C4-2B (cell line): ENCODE data around the gene FGA.

ENCODE experiments used
- H3K27ac ChIP-seq: fragments of 450-650 bp; 2 replicates; pipeline ENCODE4 v1.5.1; 2017
- ZFX ChIP-seq: fragments of 450-650 bp; IDR thresholded peaks from 2 replicates; pipeline ENCODE4 v1.6.1; 2017
- TF ChIP-seq, protein P1 (sequence below): fragments of 450-650 bp; conservative IDR thresholded peaks from 2 replicates; pipeline ENCODE4 v1.5.1; 2017; ENCODE audit warnings: mild to moderate bottlenecking

The FGA gene

DNA sequence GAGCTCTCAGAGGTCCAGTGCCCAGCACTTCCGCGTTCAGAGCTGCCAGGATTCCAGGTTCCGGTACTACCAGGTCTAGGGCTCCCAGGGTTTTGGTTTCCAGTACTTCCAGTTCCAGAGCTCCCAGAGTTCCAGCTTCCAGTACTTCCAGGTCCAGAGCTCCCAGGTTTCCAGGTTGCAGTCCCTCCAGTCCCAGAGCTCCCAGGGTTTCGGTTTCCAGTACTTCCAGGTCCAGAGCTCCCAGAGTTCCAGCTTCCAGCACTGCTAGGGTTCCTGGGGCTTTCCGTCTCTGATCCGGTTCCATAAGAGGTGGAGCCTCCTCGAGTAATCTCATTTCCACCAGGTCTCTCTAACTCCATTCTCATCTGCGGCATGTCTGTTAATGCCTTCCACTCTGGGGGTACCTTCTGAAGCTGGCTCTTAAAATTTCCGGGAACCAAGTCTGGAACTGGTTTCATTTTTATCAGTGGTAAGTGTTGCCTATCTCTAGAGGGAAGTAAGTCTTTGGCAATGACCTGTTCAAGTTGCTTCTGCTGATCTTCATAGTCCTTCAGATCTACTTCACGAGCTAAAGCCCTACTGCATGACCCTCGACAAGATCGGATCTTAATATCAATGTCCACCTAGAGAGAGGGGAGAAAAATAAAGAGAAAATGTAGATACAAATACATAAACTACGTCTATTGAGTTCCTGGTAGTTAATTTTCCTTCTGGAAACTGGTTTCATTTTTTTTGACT is 4.1 kb downstream of the FGA start:
- no peak overlapping the region for H3K27ac ChIP-seq
- TF ChIP-seq ZFX = no peak
- TF ChIP-seq, protein P1, sequence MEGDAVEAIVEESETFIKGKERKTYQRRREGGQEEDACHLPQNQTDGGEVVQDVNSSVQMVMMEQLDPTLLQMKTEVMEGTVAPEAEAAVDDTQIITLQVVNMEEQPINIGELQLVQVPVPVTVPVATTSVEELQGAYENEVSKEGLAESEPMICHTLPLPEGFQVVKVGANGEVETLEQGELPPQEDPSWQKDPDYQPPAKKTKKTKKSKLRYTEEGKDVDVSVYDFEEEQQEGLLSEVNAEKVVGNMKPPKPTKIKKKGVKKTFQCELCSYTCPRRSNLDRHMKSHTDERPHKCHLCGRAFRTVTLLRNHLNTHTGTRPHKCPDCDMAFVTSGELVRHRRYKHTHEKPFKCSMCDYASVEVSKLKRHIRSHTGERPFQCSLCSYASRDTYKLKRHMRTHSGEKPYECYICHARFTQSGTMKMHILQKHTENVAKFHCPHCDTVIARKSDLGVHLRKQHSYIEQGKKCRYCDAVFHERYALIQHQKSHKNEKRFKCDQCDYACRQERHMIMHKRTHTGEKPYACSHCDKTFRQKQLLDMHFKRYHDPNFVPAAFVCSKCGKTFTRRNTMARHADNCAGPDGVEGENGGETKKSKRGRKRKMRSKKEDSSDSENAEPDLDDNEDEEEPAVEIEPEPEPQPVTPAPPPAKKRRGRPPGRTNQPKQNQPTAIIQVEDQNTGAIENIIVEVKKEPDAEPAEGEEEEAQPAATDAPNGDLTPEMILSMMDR = no peak

DNA sequence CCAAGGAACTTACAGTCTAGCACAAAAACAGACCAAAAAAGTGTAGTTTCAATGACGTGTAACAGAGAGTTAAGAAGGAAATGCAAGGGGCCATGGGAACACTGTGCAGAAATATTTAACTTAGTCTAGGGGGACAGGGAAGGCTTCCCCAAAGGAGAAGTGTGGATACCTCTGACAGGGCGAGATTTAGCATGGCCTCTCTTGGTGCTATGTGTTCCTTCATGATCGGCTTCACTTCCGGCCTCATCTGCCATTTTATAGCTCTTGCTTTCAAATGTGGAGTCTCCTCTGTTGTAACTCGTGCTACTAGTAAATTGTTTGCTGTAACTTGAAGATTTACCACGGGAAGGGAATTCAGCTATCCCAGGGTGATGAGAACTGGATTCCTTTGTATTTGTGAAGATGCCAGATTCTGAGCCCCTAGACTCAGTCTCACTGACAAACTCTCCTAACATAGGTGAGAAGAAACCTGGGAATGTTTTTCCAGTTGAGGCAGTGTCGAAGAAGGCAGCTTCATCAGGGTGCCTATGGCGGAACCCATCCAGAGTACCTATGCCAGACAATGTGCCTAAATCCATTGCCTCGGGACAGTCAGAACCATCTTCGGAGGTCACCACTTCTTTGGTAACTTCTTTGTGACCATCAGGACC is 5.0 kb downstream of the FGA start:
- no peak overlapping the region for H3K27ac ChIP-seq
- TF ChIP-seq, protein P1 = no peak
- no peak for TF ChIP-seq ZFX

DNA sequence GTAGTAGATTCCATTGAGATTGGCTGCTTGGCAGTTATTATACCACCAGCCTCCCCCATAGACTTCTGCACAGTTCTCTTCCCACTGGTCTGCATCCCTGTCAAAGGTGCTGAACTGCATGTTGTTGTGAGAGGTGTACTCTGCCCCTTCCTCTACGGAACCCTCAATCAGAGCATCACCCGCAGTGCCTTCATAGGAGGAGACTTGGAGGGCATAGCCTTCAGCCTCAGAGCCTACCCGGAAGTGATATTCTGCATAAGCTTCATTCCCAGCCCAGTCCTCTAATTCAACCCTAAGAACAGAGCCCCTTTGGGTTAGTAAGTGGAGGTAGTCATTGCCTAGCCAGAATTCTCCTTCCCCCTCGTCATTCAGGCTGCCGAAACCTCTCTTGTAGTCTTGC is 6.3 kb downstream of the FGA start:
- no peak overlapping the region for H3K27ac ChIP-seq
- TF ChIP-seq, protein P1 = no peak
- TF ChIP-seq ZFX = no peak

DNA sequence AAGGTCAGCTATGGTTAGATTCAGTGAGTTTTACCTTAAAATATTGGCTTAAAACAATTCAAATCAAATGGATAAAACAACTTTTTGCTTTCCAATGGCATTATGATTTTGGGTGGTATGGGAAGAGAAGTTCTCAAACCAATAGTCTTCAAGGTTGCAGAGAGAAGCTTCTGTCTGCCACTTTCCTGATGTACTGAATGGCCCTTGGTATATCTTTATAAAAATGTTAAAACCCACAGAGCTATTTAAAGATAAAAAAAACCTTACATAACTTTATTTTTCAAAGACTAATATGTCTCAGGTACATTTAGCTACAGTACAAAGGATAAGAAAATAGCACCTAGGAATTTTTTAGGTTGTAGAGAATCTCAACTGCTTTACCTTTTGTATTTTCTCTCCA is 6.9 kb downstream of the FGA start:
- no peak for TF ChIP-seq ZFX
- TF ChIP-seq, protein P1 = no peak
- no peak overlapping the region for H3K27ac ChIP-seq

DNA sequence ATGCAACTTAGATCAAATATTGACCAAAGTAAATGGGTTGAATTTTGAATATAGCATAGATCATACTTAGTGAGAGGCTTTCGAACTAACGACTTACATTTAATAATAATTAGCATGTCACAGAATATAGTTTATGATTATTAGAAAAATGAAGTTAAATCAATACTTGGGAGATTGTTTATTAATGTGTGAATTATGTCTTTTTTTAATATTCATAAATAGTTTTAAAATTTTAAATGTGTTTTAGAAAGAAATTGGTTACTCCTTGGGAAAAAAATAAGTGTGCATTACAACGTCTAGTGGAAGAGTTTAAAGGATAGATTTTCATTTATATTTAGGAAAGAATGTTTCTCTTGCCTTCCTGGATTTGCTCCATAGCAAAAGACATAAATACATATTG is 7.3 kb downstream of the FGA start:
- no peak overlapping the region for H3K27ac ChIP-seq
- TF ChIP-seq, protein P1 = no peak
- no peak for TF ChIP-seq ZFX

DNA sequence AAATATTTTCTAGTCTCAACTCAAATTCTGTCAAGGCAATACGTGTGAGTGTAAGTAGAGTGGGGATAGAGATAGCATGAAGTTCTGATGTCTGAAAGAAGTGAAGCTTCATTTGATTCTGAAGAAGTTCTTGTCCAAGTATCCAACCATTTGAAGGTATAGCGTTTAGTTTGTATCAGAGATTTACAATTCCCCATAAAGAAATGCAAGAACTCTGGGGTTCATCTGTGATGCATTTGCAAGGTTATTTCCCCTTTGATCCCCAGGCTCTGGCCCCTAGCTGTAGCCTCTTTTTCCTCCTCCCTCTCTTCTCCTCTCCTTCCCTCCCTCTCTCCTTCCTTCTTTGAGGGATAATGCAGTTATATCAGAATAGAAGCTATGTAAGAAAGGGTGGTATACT is 7.8 kb downstream of the FGA start:
- TF ChIP-seq, protein P1 = no peak
- no peak overlapping the region for H3K27ac ChIP-seq

DNA sequence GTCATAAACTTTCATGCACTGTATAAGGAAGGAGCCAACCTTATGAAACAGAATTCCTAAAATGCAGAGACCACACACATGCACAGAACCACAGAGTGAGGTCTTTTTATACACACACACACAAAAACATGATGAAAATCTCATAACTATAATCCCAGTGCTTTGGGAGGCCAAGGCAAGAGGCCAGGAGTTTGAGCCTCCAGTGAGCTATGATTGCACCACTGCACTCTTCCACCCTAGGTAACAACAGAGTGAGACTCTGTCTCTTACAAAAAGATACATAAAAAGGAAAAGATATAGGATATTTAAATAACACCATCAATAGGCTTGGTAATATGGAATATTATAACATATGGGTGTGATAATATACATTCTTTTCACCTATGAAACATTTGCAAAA is 10.6 kb downstream of the FGA start:
- H3K27ac ChIP-seq = no peak overlapping the region
- TF ChIP-seq, protein P1 = no peak
- TF ChIP-seq ZFX = no peak
